HG02884 (cell line): ENCODE results near the gene SCFD1.
"Not testable (repeated sequence)": the region's sequence is repeated elsewhere in the genome, so short reads cannot be mapped to it uniquely, and the experiment has no call there.

ENCODE experiments used
- ATAC-seq: cut with Tn5 transposase; IDR thresholded peaks from one replicate; pipeline ENCODE4 v1.9.1; 2021; ENCODE audit warnings: mild to moderate bottlenecking, moderate library complexity; ENCODE audit not compliant: unreplicated experiment

SCFD1 gene

GRCh38 chr14:30610787-30611343 lies 11.3 kb upstream of the SCFD1 start:
- no peak for ATAC-seq

DNA sequence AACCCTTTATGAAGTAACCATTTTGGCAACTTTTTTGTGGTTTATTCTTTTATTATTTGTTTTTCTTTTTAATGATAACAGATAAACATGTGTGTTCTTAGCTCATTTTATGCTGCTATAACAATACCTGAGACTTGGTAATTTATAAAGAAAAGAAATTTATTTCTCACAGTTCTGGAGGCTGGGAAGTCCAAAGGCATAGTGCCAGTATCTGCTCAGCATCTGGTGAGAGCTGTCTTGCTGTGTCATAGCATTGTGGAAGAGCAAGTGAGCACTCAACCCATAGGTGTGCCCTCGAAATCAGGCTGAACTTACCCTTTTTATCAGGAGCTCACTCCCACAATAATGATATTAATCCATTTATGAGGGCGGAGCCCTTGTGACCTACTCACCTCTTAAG lies 8.0 kb upstream of the SCFD1 start:
- ATAC-seq = no peak

GRCh38 chr14:30620178-30620577 lies 1.9 kb upstream of the SCFD1 start:
- peak; percentile 33 for ATAC-seq

- no peak for ATAC-seq
Observed at GRCh38 chr14:30621354-30621939, 672 bp upstream of the SCFD1 start.

- ATAC-seq = no peak
Observed at GRCh38 chr14:30623412-30624131, 1.5 kb downstream of the SCFD1 start.

DNA sequence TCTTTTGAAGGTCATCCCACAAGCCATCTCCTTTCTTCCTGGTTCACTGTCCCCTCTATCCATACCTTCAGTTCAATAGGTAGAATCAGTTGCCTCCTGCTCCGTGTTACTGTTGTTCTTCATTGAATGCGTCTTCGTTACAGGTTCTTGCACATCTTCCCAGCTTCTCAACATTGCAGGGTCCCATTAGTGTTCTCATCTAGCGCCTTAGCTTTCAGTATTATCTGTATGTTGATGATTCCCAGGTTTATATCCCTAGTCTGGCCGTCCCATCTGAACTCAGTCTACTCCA lies 2.0 kb downstream of the SCFD1 start:
- no peak for ATAC-seq

GRCh38 chr14:30625533-30625932 lies 3.4 kb downstream of the SCFD1 start:
- ATAC-seq = no peak

- not testable (repeated sequence) for ATAC-seq
Observed at GRCh38 chr14:30629432-30629831, 7.3 kb downstream of the SCFD1 start.

DNA sequence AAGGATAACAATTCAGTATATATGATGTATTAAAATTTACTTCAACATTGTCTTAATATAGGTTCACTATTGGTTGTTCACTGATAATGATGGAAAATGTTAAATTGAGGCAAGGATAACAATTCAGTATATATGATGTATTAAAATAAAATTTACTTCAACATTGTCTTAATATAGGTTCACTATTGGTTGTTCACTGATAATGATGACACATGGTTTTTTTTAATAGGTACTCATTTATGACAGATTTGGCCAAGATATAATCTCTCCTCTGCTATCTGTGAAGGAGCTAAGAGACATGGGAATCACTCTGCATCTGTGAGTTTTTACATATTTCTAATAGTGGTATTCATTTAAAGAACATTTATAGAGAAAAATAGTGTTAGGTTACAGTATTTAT lies 8.1 kb downstream of the SCFD1 start:
- no peak for ATAC-seq

GRCh38 chr14:30632730-30633129 lies 10.6 kb downstream of the SCFD1 start:
- ATAC-seq = no peak

DNA sequence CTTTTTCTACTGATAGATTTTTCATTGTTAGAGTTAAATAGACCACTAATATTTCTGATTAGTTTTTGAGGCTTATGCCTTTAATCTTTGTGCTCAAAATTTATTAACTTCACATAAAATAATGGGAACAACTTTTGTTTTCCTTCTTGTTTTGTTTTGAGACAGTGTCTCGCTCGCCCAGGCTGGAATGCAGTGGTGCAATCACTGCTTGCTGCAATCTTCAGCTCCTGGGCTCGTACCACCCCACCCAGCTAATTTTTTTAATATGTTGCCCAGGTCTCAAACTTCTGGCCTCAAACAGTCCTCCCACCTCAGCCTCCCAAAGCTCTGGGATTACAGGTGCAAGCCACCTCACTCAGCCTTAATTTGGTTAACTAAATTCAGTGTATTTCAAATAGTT lies 16.8 kb downstream of the SCFD1 start:
- no peak for ATAC-seq

DNA sequence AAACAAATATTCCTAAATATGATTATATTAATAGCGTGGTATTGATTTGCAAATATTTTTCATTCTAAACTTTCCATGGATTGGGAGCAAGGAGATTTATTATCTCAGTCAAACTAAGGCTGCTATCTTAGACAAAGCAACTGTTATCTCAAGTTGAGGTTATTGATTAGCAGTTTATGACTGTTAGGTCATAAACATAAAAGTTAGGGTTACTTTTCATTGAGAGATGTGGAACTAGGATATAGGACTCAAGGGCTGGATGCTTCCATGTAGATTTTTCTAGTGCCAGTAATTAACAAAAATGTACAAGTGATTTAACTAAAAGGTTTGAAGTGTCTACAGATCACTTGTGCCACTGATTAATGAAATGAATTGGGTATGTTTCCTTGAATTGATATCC lies 19.1 kb downstream of the SCFD1 start:
- no peak for ATAC-seq

- ATAC-seq = not testable (repeated sequence)
Observed at GRCh38 chr14:30644462-30644861, 22.3 kb downstream of the SCFD1 start.

DNA sequence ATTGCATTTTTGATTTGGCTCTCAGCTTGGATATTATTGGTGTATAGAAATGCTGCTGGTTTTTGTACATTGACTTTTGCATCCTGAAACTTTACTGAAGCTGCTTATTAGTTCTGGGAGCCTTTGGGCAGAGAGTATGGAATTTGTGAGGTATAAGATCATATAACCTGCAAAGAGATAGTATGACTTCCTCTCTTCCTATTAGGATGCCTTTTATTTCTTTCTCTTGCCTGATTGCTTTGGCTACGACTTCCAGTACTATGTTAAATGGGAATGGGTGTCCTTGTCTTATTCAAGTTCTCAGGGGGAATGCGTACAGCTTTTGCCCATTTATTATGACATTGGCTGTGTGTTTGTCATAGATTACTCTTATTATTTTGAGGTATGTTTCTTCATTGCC lies 23.5 kb downstream of the SCFD1 start:
- no peak for ATAC-seq

DNA sequence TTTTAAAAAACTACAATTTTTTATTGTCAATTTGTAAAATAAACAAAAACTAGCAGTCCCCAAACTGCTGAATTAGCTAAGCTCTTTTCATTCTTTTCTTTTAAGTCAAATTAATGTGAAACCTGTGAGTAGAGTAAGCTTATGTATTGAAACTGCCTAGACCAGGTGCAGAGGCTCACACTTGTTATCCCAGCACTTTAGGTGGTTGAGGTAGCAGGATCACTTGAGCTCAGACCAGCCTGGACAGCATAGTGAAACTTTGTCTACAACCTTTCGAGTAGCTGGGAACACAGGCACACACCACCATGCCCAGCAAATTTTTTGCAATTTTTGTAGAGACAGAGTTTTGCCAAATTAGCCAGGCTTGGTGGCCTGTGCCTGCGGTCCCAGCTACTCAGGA lies 26.4 kb downstream of the SCFD1 start:
- ATAC-seq = no peak

DNA sequence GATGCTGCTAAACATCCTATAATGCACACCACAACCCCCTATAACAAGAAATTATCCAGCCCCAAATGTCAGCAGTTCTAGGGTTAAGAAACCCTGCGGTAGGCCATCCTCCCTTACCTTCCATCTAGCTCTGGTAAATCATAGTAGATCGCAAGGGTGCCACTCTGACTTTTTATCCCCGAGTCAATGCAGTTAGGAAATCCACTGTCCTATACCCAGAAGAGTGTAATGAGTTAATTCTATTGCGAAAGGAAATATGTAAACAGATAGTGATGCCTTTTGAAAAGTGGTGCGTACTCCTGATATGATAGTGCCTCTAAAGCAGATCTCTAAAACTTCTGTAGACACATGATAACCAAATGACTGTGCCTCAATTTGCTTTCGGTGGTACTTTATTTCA lies 29.8 kb downstream of the SCFD1 start:
- ATAC-seq = no peak

GRCh38 chr14:30655124-30655523 lies 33.0 kb downstream of the SCFD1 start:
- ATAC-seq = no peak

DNA sequence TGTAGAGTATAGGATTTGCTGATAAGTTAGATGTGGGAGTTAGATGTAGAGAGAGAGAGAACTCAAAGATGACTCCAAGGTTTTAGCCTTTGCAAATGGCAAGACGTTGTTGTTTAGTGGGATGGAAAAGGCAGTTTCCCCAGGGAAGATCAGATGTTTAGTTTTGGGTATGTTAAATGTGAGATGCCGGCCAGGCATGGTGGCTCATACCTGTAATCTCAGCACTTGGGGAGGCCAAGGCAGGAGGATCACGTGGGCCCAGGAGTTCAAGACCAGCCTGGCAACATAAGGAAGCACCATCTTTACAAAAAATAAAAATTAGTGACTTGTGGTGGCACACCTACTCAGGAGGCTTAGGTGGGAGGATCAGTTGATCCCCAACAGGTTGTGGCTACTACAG lies 33.5 kb downstream of the SCFD1 start:
- ATAC-seq = no peak

- no peak for ATAC-seq
Observed at GRCh38 chr14:30656190-30656632, 34.1 kb downstream of the SCFD1 start.

DNA sequence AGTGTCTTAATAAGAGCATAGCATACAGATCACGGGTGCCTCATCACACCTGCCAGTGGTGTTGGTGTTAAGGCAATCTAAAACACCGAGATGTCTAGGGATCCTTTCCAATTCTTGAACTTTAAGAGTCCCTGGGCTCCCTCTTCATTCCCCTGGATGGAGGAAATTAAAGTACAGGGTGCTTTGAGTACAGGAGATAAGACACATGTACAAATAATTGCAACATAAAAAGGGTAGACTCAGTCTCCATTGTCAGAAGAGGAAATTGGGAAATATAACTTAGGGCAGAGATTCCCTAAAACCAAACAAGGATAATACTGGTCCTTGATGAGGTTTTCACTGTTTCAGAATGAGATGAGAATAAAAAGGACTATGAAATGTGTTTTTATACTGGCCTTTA lies 34.9 kb downstream of the SCFD1 start:
- ATAC-seq = no peak

GRCh38 chr14:30657606-30658163 lies 35.6 kb downstream of the SCFD1 start:
- ATAC-seq = no peak

DNA sequence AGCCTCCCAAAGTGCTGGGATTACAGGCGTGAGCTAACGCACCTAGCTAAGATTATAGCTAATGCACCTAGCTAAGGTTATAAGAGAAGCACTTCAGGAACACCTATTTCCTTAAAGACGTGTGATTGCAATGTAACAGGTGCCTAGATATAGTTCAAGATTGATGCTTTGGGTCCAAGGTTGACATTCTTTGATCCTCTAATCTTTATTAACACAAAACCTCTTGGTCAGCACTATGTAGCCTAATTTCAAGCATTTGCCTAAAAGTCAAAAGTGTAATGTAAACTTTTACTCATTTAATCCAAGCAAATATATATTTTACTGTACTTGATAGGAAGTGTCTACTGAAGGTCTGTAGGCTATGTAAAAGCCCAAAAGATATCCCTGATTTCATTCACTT lies 36.5 kb downstream of the SCFD1 start:
- ATAC-seq = no peak
